H1 (cell line): ENCODE measurements around the gene PAPSS2. TPM values are rescaled to one million over a fixed set of nuclear protein-coding genes. Genes with fewer than 3 reads are reported as not detected.

ENCODE experiments used
- CHD1 ChIP-seq: IDR thresholded peaks from 2 replicates; pipeline ENCODE4 v1.6.1; 2012; ENCODE audit warnings: low read depth, low read length, improper control_type of control experiment
- CHD2 ChIP-seq: IDR thresholded peaks from 2 replicates; pipeline ENCODE4 v1.6.1; 2012; ENCODE audit warnings: low read length, improper control_type of control experiment
- CHD7 ChIP-seq: fragments of 300-600 bp; sonication (generic); IDR thresholded peaks from 2 replicates; pipeline ENCODE4 v1.7.1; 2012; ENCODE audit warnings: low read length, moderate library complexity, mild to moderate bottlenecking, inconsistent platforms; ENCODE audit not compliant: insufficient replicate concordance
- EGR1 ChIP-seq: IDR thresholded peaks from 2 replicates; pipeline ENCODE4 v1.6.1; 2011; ENCODE audit warnings: low read depth, low read length, borderline replicate concordance
- KDM5A ChIP-seq: fragments of 200-600 bp; IDR thresholded peaks from 2 replicates; pipeline ENCODE4 v1.7.1; 2012; ENCODE audit warnings: mild to moderate bottlenecking, low read length, inconsistent platforms, mixed read lengths
- NANOG ChIP-seq: IDR thresholded peaks from 2 replicates; pipeline ENCODE4 v1.6.1; 2011; ENCODE audit warnings: low read length, low read depth, mild to moderate bottlenecking, inconsistent platforms; ENCODE audit not compliant: insufficient read depth, poor library complexity, severe bottlenecking
- POU5F1 ChIP-seq: IDR thresholded peaks from 2 replicates; pipeline ENCODE4 v1.6.1; 2011; ENCODE audit warnings: low read depth, mild to moderate bottlenecking, low read length, moderate library complexity
- RAD21 ChIP-seq, 2 experiments: IDR thresholded peaks in 1 of 2; conservative IDR thresholded peaks in 1 of 2; 2 replicates each; pipeline ENCODE4 v1.6.1; 2011; ENCODE audit warnings: low read depth in 2 of 2, low read length in 2 of 2, improper control_type of control experiment in 1 of 2, inconsistent platforms in 1 of 2, mild to moderate bottlenecking in 1 of 2, moderate library complexity in 1 of 2
- SAP30 ChIP-seq: fragments of 300-600 bp; sonication (generic); IDR thresholded peaks from 2 replicates; pipeline ENCODE4 v1.7.1; 2012; ENCODE audit warnings: low read length, moderate library complexity, mild to moderate bottlenecking, inconsistent platforms; ENCODE audit not compliant: insufficient read depth, insufficient replicate concordance
- TBP ChIP-seq: IDR thresholded peaks from 2 replicates; pipeline ENCODE4 v1.6.1; 2011; ENCODE audit warnings: low read depth, low read length, improper control_type of control experiment
- polyA plus RNA-seq, 7 experiments: library from polyadenylated mRNA; depleted of rRNA in 3 of 7; stranded (reverse) in 5 of 7; unstranded in 2 of 7; fragments of >200 nt in 5 of 7; fragments of 200-250 nt in 2 of 7; gene quantifications; 1 replicate in 5 of 7; 2 replicates in 1 of 7; 4 replicates in 1 of 7; pipeline versions ENCODE4 v1.2.1 to v1.2.3, GENCODE V29; 2011 to 2013; ENCODE audit warnings: missing spikeins in 2 of 7, mixed read lengths in 2 of 7
- total RNA-seq: library from RNA; stranded (reverse); fragmentation: NEBNext Ultra II Directional; extraction: Animal tissue kit (Norgen Biotek cat#: 25700); gene quantifications from 2 replicates; pipeline ENCODE4 v1.2.1, GENCODE V29; 2021

Gene PAPSS2
- total and polyA plus RNA-seq, 2 of the 8 experiments (the other 6 are each of a cell fraction or from before 2014, with no cell fraction given): 7.6 to 20.2 TPM

- TF ChIP-seq CHD2 (no peak), RAD21 (IDR thresholded peaks at IDR 0.05 in 1 of 2, conservative IDR thresholded peaks at IDR 0.05 in 1 of 2; ENCODE audit: low read depth in 2 of 2, low read length in 2 of 2) (no peak), EGR1 (no peak), CHD1 (no peak), TBP (no peak), SAP30 (no peak), CHD7 (no peak), POU5F1 (no peak), KDM5A (no peak), NANOG (no peak)
- TF ChIP-seq, all 59 proteins: peak for 0
Observed at GRCh38 chr10:87700031-87700796, 40.5 kb downstream of the PAPSS2 start (continued).
